Ovary (tissue), 9 donors: Measurements from ENCODE around the gene BCL11B. TPM values are rescaled to one million over a fixed set of nuclear protein-coding genes. Genes with fewer than 3 reads are reported as not detected.

Experiments used
- DNase-seq, 5 donors: peaks; one replicate each; pipeline ENCODE4 v3.0.0-alpha.2; 2019 to 2020
- H3K27ac ChIP-seq, 2 donors: fragments of 200-600 bp; one replicate each; pipeline versions ENCODE4 v1.5.1 to v1.8.0; 2019 to 2022
- H3K27me3 ChIP-seq: fragments of 200-600 bp; one replicate; pipeline ENCODE4 v1.8.0; 2022
- H3K36me3 ChIP-seq: fragments of 200-600 bp; sonication (generic); one replicate; pipeline ENCODE4 v1.5.1; 2019
- H3K4me1 ChIP-seq: one replicate; pipeline ENCODE4 v1.8.1; 2013; ENCODE audit warnings: mild to moderate bottlenecking, moderate library complexity; ENCODE audit not compliant: insufficient read depth
- H3K4me3 ChIP-seq: fragments of 200-600 bp; sonication (generic); one replicate; pipeline ENCODE4 v1.5.1; 2017
- H3K9me3 ChIP-seq, 2 donors: fragments of 200-600 bp in 1 of 2; sonication (generic) in 1 of 2; one replicate each; pipeline versions ENCODE4 v1.5.1 to v1.8.1; 2013 to 2019; ENCODE audit warnings: mild to moderate bottlenecking in 1 of 2, moderate library complexity in 1 of 2
- EP300 ChIP-seq: sonication (generic); formaldehyde crosslinking; IDR thresholded peaks from one replicate; pipeline ENCODE4 v1.6.1; 2017; ENCODE audit warnings: antibody characterized with exemption
- POLR2A ChIP-seq: fragments of 450-650 bp; IDR thresholded peaks from one replicate; pipeline ENCODE4 v1.6.1; 2017; ENCODE audit warnings: antibody characterized with exemption, mild to moderate bottlenecking, moderate library complexity
- WGBS, 3 donors: extraction: QIAGEN DNeasy Blood & Tissue Kit in 1 of 3; methylation state at CpG; one replicate each; pipeline versions ENCODE4 v1.1.5 to v1.1.7; 2013 to 2017; 5-methylcytosine and 5-hydroxymethylcytosine counted together
- intact Hi-C, 4 donors: fragments of 100-400 bp; cut with DNase I; formaldehyde crosslinking; loops; one replicate each; pipeline versions ENCODE4 v1.11.0 to v1.15.1; 2022 to 2023
- polyA plus RNA-seq, 2 donors: library from polyadenylated mRNA; stranded (reverse); fragments of 200-250 nt in 1 of 2; fragments of 350-450 nt in 1 of 2; fragmentation: Illumina TruSeq in 1 of 2; extraction: RNeasy Lipid Tissue Mini Kit (QIAGEN cat#74804) in 1 of 2; gene quantifications; one replicate each; pipeline ENCODE4 v1.2.3, GENCODE V29; 2013 to 2014
- total RNA-seq, 7 donors: library from RNA; depleted of rRNA in 2 of 7; stranded (reverse); fragments of >200 nt in 2 of 7; fragmentation: NEBNext Ultra II Directional in 3 of 7; extraction: Animal tissue kit (Norgen Biotek cat#: 25700) in 3 of 7; gene quantifications; one replicate each; pipeline versions ENCODE4 v1.1.0 to v1.2.4, GENCODE V29; 2016 to 2023
- TF ChIP-seq, protein P1 (sequence below), 3 donors: fragments of 450-650 bp in 2 of 3; fragments of 200-600 bp in 1 of 3; IDR thresholded peaks; one replicate each; pipeline versions ENCODE4 v1.5.1 to v1.8.0; 2016 to 2022; ENCODE audit warnings: antibody characterized with exemption in 3 of 3, mild to moderate bottlenecking in 1 of 3
- donor health status: DM: no; HTN: no; CAD: no; lungs with moderate emphysema.
- donor health status: DM: no; HTN: no; CAD: no.
- donor health status: Bipolar disorder and iron deficiency.
- donor health status: DM: yes; HTN: yes; CAD: no.
- donor health status: DM: no; HTN: no; CAD: no.
- donor health status: DM: yes; HTN: yes; CAD: no.

The BCL11B gene
- total and polyA plus RNA-seq, 9 donors, result 0.08 to 0.84 (median 0.43) TPM

GRCh38 chr14:99136401-99136800, 135.6 kb downstream of the BCL11B start:
- TF ChIP-seq, protein P1, sequence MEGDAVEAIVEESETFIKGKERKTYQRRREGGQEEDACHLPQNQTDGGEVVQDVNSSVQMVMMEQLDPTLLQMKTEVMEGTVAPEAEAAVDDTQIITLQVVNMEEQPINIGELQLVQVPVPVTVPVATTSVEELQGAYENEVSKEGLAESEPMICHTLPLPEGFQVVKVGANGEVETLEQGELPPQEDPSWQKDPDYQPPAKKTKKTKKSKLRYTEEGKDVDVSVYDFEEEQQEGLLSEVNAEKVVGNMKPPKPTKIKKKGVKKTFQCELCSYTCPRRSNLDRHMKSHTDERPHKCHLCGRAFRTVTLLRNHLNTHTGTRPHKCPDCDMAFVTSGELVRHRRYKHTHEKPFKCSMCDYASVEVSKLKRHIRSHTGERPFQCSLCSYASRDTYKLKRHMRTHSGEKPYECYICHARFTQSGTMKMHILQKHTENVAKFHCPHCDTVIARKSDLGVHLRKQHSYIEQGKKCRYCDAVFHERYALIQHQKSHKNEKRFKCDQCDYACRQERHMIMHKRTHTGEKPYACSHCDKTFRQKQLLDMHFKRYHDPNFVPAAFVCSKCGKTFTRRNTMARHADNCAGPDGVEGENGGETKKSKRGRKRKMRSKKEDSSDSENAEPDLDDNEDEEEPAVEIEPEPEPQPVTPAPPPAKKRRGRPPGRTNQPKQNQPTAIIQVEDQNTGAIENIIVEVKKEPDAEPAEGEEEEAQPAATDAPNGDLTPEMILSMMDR (IDR thresholded peaks at IDR 0.05), result no peak
- TF ChIP-seq POLR2A, result no peak
- no peak for TF ChIP-seq EP300
- intact Hi-C loops, result no loop called here

GRCh38 chr14:99136047-99136400, 136.0 kb downstream of the BCL11B start:
- no peak overlapping the region for H3K4me3 ChIP-seq
- H3K36me3 ChIP-seq, result no peaks in the 10 kb centered on the region
- DNase-seq, result peak in 1 of 5 donors; percentile 6
- H3K4me1 ChIP-seq, result no peaks in the 10 kb centered on the region
- H3K27ac ChIP-seq, result no peak overlapping the region
- 92 to 94% (median 92%) methylated on average over 5 of the region's 5 CpGs for WGBS, 3 donors
- H3K27me3 ChIP-seq, result no peaks in the 10 kb centered on the region
- intact Hi-C loops, result no loop called here
- TF ChIP-seq EP300 (no peak), POLR2A (no peak)
- TF ChIP-seq, protein P1 (IDR thresholded peaks at IDR 0.05), result no peak
- H3K9me3 ChIP-seq, result no peaks in the 10 kb centered on the region

More at GRCh38 chr14:99136401-99136800, 135.6 kb downstream of the BCL11B start:
- H3K4me3 ChIP-seq, result no peak overlapping the region
- no peaks in the 10 kb centered on the region for H3K36me3 ChIP-seq
- no peak overlapping the region for H3K27ac ChIP-seq
- WGBS, 3 donors, result 81 to 85% (median 84%) methylated on average over 7 of the region's 7 CpGs
- H3K4me1 ChIP-seq, result no peaks in the 10 kb centered on the region
- H3K27me3 ChIP-seq, result no peaks in the 10 kb centered on the region
- no peaks in the 10 kb centered on the region for H3K9me3 ChIP-seq
- DNase-seq, result no peak

- intact Hi-C loops, result no loop called here
- Histone ChIP-seq H3K4me1 (no peaks in the 10 kb centered on the region), H3K9me3 (no peaks in the 10 kb centered on the region), H3K27ac (no peak overlapping the region), H3K4me3 (no peak overlapping the region), H3K36me3 (no peaks in the 10 kb centered on the region), H3K27me3 (no peaks in the 10 kb centered on the region)
- TF ChIP-seq EP300 (no peak), POLR2A (no peak)
- TF ChIP-seq, protein P1 (IDR thresholded peaks at IDR 0.05), result no peak
- DNase-seq, result no peak
- WGBS, 3 donors, result 82 to 96% (median 88%) methylated on average over 8 of the region's 8 CpGs
Observed at GRCh38 chr14:99134516-99135046, 137.4 kb downstream of the BCL11B start.

DNA sequence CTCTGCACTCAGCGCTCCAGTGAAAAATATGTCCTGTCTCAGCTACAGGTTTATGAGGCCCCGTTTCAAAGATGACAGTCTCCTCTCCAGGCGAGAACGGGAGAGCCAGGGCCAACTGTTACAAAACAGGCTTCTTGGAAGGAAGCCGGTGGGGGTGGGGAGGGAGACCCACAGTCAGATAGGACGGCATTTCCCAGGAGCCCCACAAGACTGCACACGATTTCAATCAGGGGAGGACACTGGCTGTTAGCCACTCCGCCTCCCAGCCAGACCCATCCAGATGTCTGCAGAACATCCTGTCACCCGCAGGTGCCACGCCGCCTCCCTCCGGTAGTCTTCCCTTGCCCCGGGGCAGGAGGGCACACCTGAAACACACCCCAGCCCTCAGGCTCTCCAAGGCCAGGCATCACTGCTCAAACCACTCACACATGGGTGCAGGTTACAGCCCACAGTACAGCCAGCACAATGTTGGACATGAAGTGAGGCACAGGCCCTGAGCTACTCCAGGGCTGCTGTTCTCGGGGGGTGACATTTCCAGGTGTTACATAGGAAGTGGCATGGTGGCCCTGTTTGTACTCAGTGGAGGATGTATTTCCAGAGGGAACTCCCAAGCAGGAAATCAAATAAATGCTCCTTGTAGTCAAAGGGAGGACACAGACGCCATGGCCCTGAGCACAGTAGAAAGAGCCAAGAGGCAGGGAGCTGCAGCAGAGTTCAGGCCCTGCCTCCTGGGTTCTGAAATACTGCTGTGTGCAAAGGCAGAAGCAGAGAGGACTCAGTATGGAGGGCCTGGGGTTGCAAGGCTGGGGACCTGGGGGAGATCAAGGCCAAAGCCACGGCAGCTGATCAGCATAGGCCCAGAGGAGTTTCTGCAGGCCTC, 138.1 kb downstream of the BCL11B start:
- no peak overlapping the region for H3K27ac ChIP-seq
- intact Hi-C loops, result no loop called here
- no peaks in the 10 kb centered on the region for H3K9me3 ChIP-seq
- no peaks in the 10 kb centered on the region for H3K36me3 ChIP-seq
- H3K4me1 ChIP-seq, result no peaks in the 10 kb centered on the region
- TF ChIP-seq POLR2A (no peak), EP300 (no peak)
- TF ChIP-seq, protein P1 (IDR thresholded peaks at IDR 0.05), result no peak
- 61 to 69% (median 62%) methylated on average over 16 of the region's 16 CpGs for WGBS, 3 donors
- no peaks in the 10 kb centered on the region for H3K27me3 ChIP-seq
- H3K4me3 ChIP-seq, result no peak overlapping the region
- DNase-seq, result no peak
